GM19240 (cell line): ENCODE measurements around the gene TUBGCP6.

Source experiments
- DNase-seq: peaks from one replicate; pipeline ENCODE4 v3.0.0; 2011; ENCODE audit warnings: low spot score; ENCODE audit not compliant: insufficient read length

Gene TUBGCP6

GRCh38 chr22:50183141-50183971 is 61.5 kb downstream of the TUBGCP6 start:
- no peak for DNase-seq

- no peak for DNase-seq
These were observed 62.4 kb downstream of the TUBGCP6 start for GRCh38 chr22:50182176-50183081.

GRCh38 chr22:50180727-50181521 is 63.9 kb downstream of the TUBGCP6 start:
- no peak for DNase-seq

- DNase-seq = no peak
These were observed 64.7 kb downstream of the TUBGCP6 start for GRCh38 chr22:50179937-50180726.

GRCh38 chr22:50178871-50179869 is 65.7 kb downstream of the TUBGCP6 start:
- DNase-seq = no peak

- no peak for DNase-seq
These were observed 66.4 kb downstream of the TUBGCP6 start for GRCh38 chr22:50178471-50178864.

- DNase-seq = no peak
These were observed 67.0 kb downstream of the TUBGCP6 start for GRCh38 chr22:50177537-50178470.

- DNase-seq = no peak
These were observed 67.8 kb downstream of the TUBGCP6 start for GRCh38 chr22:50176850-50177536.

GRCh38 chr22:50175921-50176849 is 68.6 kb downstream of the TUBGCP6 start:
- no peak for DNase-seq

GRCh38 chr22:50175191-50175461 is 69.7 kb downstream of the TUBGCP6 start:
- DNase-seq = no peak

GRCh38 chr22:50174382-50175190 is 70.2 kb downstream of the TUBGCP6 start:
- no peak for DNase-seq

GRCh38 chr22:50173983-50174355 is 70.9 kb downstream of the TUBGCP6 start:
- DNase-seq = no peak

GRCh38 chr22:50173311-50173982 is 71.4 kb downstream of the TUBGCP6 start:
- DNase-seq = no peak

GRCh38 chr22:50171965-50172421 is 72.8 kb downstream of the TUBGCP6 start:
- no peak for DNase-seq

GRCh38 chr22:50171319-50171964 is 73.4 kb downstream of the TUBGCP6 start:
- no peak for DNase-seq
